A549 (cell line): Measurements from ENCODE around the gene PGLYRP2. TPM values are rescaled to one million over a fixed set of nuclear protein-coding genes. Genes with fewer than 3 reads are reported as not detected.
A peak's percentile ranks its signal among the peaks of the same experiment; 100 is the strongest.

Experiments
- ATAC-seq, 2 experiments: fragments of 200-7000 bp in 1 of 2; fragments of >200 bp in 1 of 2; cut with Nextera tagmentation in 1 of 2; cut with Tn5 transposase in 1 of 2; 3 replicates each; pipeline versions ENCODE4 v1.8.0 to v1.9.1; 2018 to 2020; ENCODE audit warnings: mild to moderate bottlenecking in 1 of 2, moderate library complexity in 1 of 2
- CTCF ChIA-PET: fragments of 300-600 bp; sonication (Branson Sonifier 250); formaldehyde crosslinking; extraction: SDS; loops from one replicate; lab custom pipeline; 2021; ENCODE audit warnings: antibody characterized with exemption, inconsistent platforms; lab: Yijun Ruan, JAX
- POLR2A ChIA-PET: fragments of 350-600 bp; formaldehyde crosslinking; extraction: SDS; loops from one replicate; lab custom pipeline; 2021; ENCODE audit warnings: antibody characterized with exemption, inconsistent platforms; lab: Yijun Ruan, JAX
- DNase-seq, 2 experiments: peaks; one replicate each; pipeline versions ENCODE4 v3.0.0 to v3.0.0-alpha.2; 2011 to 2016; ENCODE audit warnings: low read depth in 1 of 2, low spot score in 1 of 2
- FAIRE-seq: peaks from 2 replicates; lab custom pipeline; 2011; peaks lifted over from hg19 to GRCh38; lab: Jason Lieb, UNC
- H3K27ac ChIP-seq, 2 experiments: fragments of >200 bp; sonication (Bioruptor Twin); formaldehyde crosslinking; 3 replicates each; pipeline ENCODE4 v1.5.1; 2016 to 2017
- H3K4me1 ChIP-seq: fragments of >200 bp; sonication (Bioruptor Twin); formaldehyde crosslinking; 3 replicates; pipeline ENCODE4 v1.6.1; 2016
- H3K4me2 ChIP-seq: fragments of >200 bp; sonication (Bioruptor Twin); formaldehyde crosslinking; 3 replicates; pipeline ENCODE4 v1.6.1; 2016
- H3K4me3 ChIP-seq: fragments of >200 bp; sonication (Bioruptor Twin); formaldehyde crosslinking; 3 replicates; pipeline ENCODE4 v1.5.1; 2016
- H3K9me3 ChIP-seq: fragments of >200 bp; sonication (Bioruptor Twin); formaldehyde crosslinking; 3 replicates; pipeline ENCODE4 v1.6.1; 2016
- BHLHE40 ChIP-seq: IDR thresholded peaks from 2 replicates; pipeline ENCODE4 v1.6.1; 2012; ENCODE audit warnings: low read depth, low read length, inconsistent platforms
- EHMT2 ChIP-seq: fragments of 200-600 bp; sonication (generic); IDR thresholded peaks from 2 replicates; pipeline ENCODE4 v1.6.1; 2016; ENCODE audit warnings: antibody characterized with exemption, low read depth, mild to moderate bottlenecking, moderate library complexity
- KDM1A ChIP-seq: fragments of 200-600 bp; sonication (generic); IDR thresholded peaks from 2 replicates; pipeline ENCODE4 v1.6.1; 2016; ENCODE audit warnings: low read depth, mild to moderate bottlenecking
- MYC ChIP-seq: IDR thresholded peaks from 2 replicates; pipeline ENCODE4 v1.6.1; 2012; ENCODE audit warnings: mild to moderate bottlenecking, inconsistent platforms, low read length, improper control_type of control experiment, borderline replicate concordance
- RAD21 ChIP-seq, 2 experiments: fragments of >200 bp in 1 of 2; sonication (Bioruptor Twin) in 1 of 2; formaldehyde crosslinking in 1 of 2; IDR thresholded peaks in 1 of 2; conservative IDR thresholded peaks in 1 of 2; 2 replicates in 1 of 2; 3 replicates in 1 of 2; pipeline ENCODE4 v1.6.1; 2012 to 2018; ENCODE audit warnings: inconsistent platforms in 1 of 2
- WGBS: methylation state at CpG from one replicate; pipeline ENCODE4 v1.1.6; 2017; ENCODE audit errors: missing lambda C conversion rate; 5-methylcytosine and 5-hydroxymethylcytosine counted together
- polyA plus RNA-seq, 4 experiments: library from polyadenylated mRNA; depleted of rRNA in 3 of 4; stranded (reverse); fragments of >200 nt; fragmentation: RNase III in 1 of 4; extraction: RNeasy Plus Mini Kit Qiagen cat#74134 plus additional on column Dnase treatment in 1 of 4; gene quantifications; 2 replicates in 3 of 4; 3 replicates in 1 of 4; pipeline ENCODE4 v1.2.3, GENCODE V29; 2011 to 2017
- small RNA-seq, 6 experiments: library from RNA; depleted of rRNA; stranded (forward); fragments of <200 nt; gene quantifications; one replicate each; pipeline ENCODE3, GENCODE V24; 2012

Gene PGLYRP2
- polyA plus RNA-seq, 2 of the 4 experiments (the other 2 are of a cell fraction), result not detected

DNA sequence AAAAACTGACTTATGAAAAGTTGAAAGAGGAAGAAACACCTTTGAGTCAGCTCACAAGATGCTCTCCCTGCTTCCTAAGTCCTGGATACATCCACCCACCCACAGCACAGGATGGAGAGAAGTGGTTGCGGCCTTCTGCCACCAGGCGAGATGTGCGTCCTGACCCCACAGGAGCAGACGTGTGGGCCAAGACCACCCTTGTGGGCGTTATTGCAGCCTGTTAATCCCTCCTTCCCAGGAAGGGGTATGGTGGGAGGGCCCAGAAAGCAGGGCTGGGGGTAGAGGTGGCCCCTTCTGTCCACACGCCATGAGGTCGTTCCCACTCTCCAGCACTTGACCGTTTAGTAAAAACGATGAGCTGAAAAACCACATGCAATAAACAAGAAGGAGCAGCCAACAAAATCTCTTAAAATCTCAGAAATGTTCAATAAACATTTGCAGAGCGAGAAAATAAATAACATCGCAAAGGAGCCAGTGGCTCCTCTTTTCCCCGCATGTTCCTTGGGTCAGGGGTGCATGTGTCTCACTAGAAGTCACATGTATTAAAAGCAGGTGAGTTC, 58.1 kb downstream of the PGLYRP2 start (continued):
- TF ChIP-seq MYC (no peak), BHLHE40 (no peak)

DNA sequence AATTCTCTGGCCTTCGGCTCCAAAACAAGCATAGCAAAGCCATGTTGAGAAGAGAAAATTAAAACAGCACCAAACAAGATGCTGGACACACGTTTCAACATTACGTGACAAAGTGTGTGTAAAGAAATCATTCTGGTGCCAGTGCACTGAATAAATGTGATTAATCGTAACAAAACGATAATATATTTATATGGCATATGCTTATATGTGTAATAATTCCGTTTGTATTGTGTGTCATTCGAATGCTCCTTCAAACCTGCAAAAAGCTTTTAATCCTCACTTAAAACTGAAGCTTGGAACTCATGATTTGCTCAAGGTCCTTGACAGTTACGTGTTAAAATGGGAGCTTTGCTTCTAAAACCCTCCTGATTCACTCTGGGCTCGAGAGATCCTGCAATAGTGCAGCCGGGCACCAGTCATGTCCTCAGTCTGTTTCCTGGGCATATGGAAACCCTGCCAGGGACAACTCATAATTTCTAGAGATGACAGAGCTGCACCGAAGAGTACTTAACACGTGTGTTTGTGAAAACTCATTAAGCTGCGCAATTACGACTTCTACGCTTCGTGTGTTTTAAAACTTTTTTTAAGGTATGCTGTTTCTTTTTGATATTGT, 59.8 kb downstream of the PGLYRP2 start:
- Histone ChIP-seq H3K4me1 (peaks cover 14% of the 10 kb centered on the region), H3K4me3 (peak overlapping the region; percentile 38), H3K27ac (peak overlapping the region; percentile 65 to 74), H3K4me2 (peak overlapping the region; percentile 97), H3K9me3 (peaks cover 8% of the 10 kb centered on the region; the same call in 1 of the 3 replicates)
- TF ChIP-seq EHMT2, result no peak
- TF ChIP-seq RAD21 (conservative IDR thresholded peaks at IDR 0.05 in 1 of 2, IDR thresholded peaks at IDR 0.05 in 1 of 2), result peak in 1 of 2 experiments; percentile 3; a peak in 1 of 5 replicates
- no peak for TF ChIP-seq KDM1A
- ChIA-PET CTCF (interaction anchor here (0.6 to 3.5 kb wide), 18 partner anchors 9 to 632 kb away, joined by 3 to 15 read pairs (median 4); partner anchors contain the start of gene AKAP8), POLR2A (interaction anchor here (0.5 to 3.1 kb wide), 10 partner anchors 11 to 912 kb away, joined by 3 to 34 read pairs (median 3); partner anchors contain the start of gene AKAP8)
- no peak for ATAC-seq
- FAIRE-seq, result no peak
- WGBS, result 31% methylated on average over 16 of the region's 16 CpGs
- DNase-seq, result no peak

Small RNAs within 50 kb of the gene (small RNA-seq; reads per million reads assigned to genes)
- 0 reads per million in 6 experiments for gene MIR1470

Other genes starting within 250 kb of the PGLYRP2 start
- gene EPHX3, start 247.1 kb downstream of the PGLYRP2 start, polyA plus RNA-seq (2011; rRNA removed), result 0.12 and 0.29 TPM in 2 replicates
- gene EPHX3, start 247.1 kb downstream of the PGLYRP2 start, polyA plus RNA-seq (2017; fragmentation: RNase III; extraction: RNeasy Plus Mini Kit Qiagen cat#74134 plus additional on column Dnase treatment), result 0.05 to 0.08 TPM (median 0.08 TPM) in 3 replicates
- gene BRD4, start 147.0 kb downstream of the PGLYRP2 start, polyA plus RNA-seq (2011; rRNA removed), result 8.3 and 11.8 TPM in 2 replicates
- gene BRD4, start 147.0 kb downstream of the PGLYRP2 start, polyA plus RNA-seq (2017; fragmentation: RNase III; extraction: RNeasy Plus Mini Kit Qiagen cat#74134 plus additional on column Dnase treatment), result 22.5 to 23.3 TPM (median 23.1 TPM) in 3 replicates
- gene AKAP8, start 99.7 kb downstream of the PGLYRP2 start, polyA plus RNA-seq (2011; rRNA removed), result 13.5 and 16.2 TPM in 2 replicates
- 16.2 to 17.7 TPM (median 17.3 TPM) in 3 replicates for gene AKAP8, start 99.7 kb downstream of the PGLYRP2 start, polyA plus RNA-seq (2017; fragmentation: RNase III; extraction: RNeasy Plus Mini Kit Qiagen cat#74134 plus additional on column Dnase treatment)
- gene AKAP8L, start 60.5 kb downstream of the PGLYRP2 start, polyA plus RNA-seq (2011; rRNA removed), result 28.4 and 40.3 TPM in 2 replicates
- gene AKAP8L, start 60.5 kb downstream of the PGLYRP2 start, polyA plus RNA-seq (2017; fragmentation: RNase III; extraction: RNeasy Plus Mini Kit Qiagen cat#74134 plus additional on column Dnase treatment), result 37.6 to 43.3 TPM (median 42.9 TPM) in 3 replicates
- gene WIZ, start 29.5 kb downstream of the PGLYRP2 start, polyA plus RNA-seq (2011; rRNA removed), result 3.7 and 4.6 TPM in 2 replicates
- gene WIZ, start 29.5 kb downstream of the PGLYRP2 start, polyA plus RNA-seq (2017; fragmentation: RNase III; extraction: RNeasy Plus Mini Kit Qiagen cat#74134 plus additional on column Dnase treatment), result 13.4 to 16.5 TPM (median 15.1 TPM) in 3 replicates
- 0.03 TPM in 1 of 2 replicates, not detected in the other for gene RASAL3, start 15.0 kb downstream of the PGLYRP2 start, polyA plus RNA-seq (2011; rRNA removed)
- gene RASAL3, start 15.0 kb downstream of the PGLYRP2 start, polyA plus RNA-seq (2017; fragmentation: RNase III; extraction: RNeasy Plus Mini Kit Qiagen cat#74134 plus additional on column Dnase treatment), result not detected in 3 replicates
- not detected in 2 replicates for gene CYP4F22, start 29.0 kb upstream of the PGLYRP2 start, polyA plus RNA-seq (2011; rRNA removed)
- 0.05 TPM in 1 of 3 replicates, not detected in the others for gene CYP4F22, start 29.0 kb upstream of the PGLYRP2 start, polyA plus RNA-seq (2017; fragmentation: RNase III; extraction: RNeasy Plus Mini Kit Qiagen cat#74134 plus additional on column Dnase treatment)
- gene CYP4F8, start 135.7 kb upstream of the PGLYRP2 start, polyA plus RNA-seq (2011; rRNA removed), result not detected in 2 replicates
- gene CYP4F8, start 135.7 kb upstream of the PGLYRP2 start, polyA plus RNA-seq (2017; fragmentation: RNase III; extraction: RNeasy Plus Mini Kit Qiagen cat#74134 plus additional on column Dnase treatment), result not detected in 3 replicates
- gene CYP4F3, start 161.4 kb upstream of the PGLYRP2 start, polyA plus RNA-seq (2011; rRNA removed), result 32.2 and 33.2 TPM in 2 replicates
- gene CYP4F3, start 161.4 kb upstream of the PGLYRP2 start, polyA plus RNA-seq (2017; fragmentation: RNase III; extraction: RNeasy Plus Mini Kit Qiagen cat#74134 plus additional on column Dnase treatment), result 7.1 to 10.4 TPM (median 8.9 TPM) in 3 replicates
- 12.8 and 12.9 TPM in 2 replicates for gene CYP4F12, start 193.6 kb upstream of the PGLYRP2 start, polyA plus RNA-seq (2011; rRNA removed)
- 5.0 to 6.3 TPM (median 5.6 TPM) in 3 replicates for gene CYP4F12, start 193.6 kb upstream of the PGLYRP2 start, polyA plus RNA-seq (2017; fragmentation: RNase III; extraction: RNeasy Plus Mini Kit Qiagen cat#74134 plus additional on column Dnase treatment)
- not detected in 2 replicates for gene OR10H2, start 248.5 kb upstream of the PGLYRP2 start, polyA plus RNA-seq (2011; rRNA removed)
- gene OR10H2, start 248.5 kb upstream of the PGLYRP2 start, polyA plus RNA-seq (2017; fragmentation: RNase III; extraction: RNeasy Plus Mini Kit Qiagen cat#74134 plus additional on column Dnase treatment), result not detected in 3 replicates